ENCODE results near the gene TOGARAM2. TPM values are rescaled to one million over a fixed set of nuclear protein-coding genes. Genes with fewer than 3 reads are reported as not detected.

The TOGARAM2 gene
- total RNA-seq, 1 experiment from 2014 or later, result 0.75 TPM

DNA sequence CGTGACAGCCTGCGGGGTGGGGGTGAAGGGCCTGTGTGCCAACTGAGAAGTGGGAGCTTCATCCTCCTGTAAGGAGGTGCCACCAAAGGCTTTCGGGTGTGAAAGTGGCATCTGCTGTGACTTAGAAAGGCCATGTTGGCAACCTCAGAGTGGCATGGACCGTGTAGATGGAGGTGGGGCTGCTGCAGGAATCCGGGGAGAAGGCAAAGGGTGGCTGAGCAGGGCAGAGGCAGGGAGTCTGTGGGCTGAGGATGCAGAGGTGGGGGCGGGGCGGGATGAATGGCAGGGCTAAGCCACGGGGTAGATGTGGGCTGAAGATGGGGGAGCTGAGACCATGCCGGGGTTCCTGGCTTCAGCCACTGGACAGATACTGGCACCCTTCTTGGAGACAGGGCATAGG, 28.2 kb downstream of the TOGARAM2 start:
- no TSS peak for BruUV-seq (replicated peaks)
- H3K4me3 ChIP-seq (ENCODE audit: low read depth, low read length, poor library complexity, severe bottlenecking), result no peak overlapping the region
- CTCF ChIA-PET, result no interaction called here
- TF ChIP-seq EZH2 (IDR thresholded peaks at IDR 0.05; ENCODE audit: borderline replicate concordance, low read depth, low read length, poor library complexity, severe bottlenecking), result no peak
- no peak for TF ChIP-seq CTCF (conservative IDR thresholded peaks at IDR 0.05; ENCODE audit: low read depth, low read length)
- no peaks in the 10 kb centered on the region for H3K27me3 ChIP-seq (replicated peaks; ENCODE audit: insufficient read depth, low read depth, low read length, poor library complexity)
- H3K9me3 ChIP-seq (ENCODE audit: low read depth, low read length, poor library complexity, severe bottlenecking), result no peaks in the 10 kb centered on the region
- intact Hi-C loops (cut with micrococcal nuclease; ENCODE audit: unreplicated experiment), result no loop called here
- POLR2A ChIA-PET (ENCODE audit: low non-redundant PET), result no interaction called here
- H3K36me3 ChIP-seq (ENCODE audit: insufficient read depth, low read length, poor library complexity, severe bottlenecking), result no peaks in the 10 kb centered on the region
- peaks cover 9% of the 10 kb centered on the region for H3K4me1 ChIP-seq (ENCODE audit: insufficient read depth, low read length, poor library complexity, severe bottlenecking)
- no peak for DNase-seq (ENCODE audit: low spot score)
- no peak overlapping the region for H3K27ac ChIP-seq (ENCODE audit: low read depth, low read length, poor library complexity, severe bottlenecking)

DNA sequence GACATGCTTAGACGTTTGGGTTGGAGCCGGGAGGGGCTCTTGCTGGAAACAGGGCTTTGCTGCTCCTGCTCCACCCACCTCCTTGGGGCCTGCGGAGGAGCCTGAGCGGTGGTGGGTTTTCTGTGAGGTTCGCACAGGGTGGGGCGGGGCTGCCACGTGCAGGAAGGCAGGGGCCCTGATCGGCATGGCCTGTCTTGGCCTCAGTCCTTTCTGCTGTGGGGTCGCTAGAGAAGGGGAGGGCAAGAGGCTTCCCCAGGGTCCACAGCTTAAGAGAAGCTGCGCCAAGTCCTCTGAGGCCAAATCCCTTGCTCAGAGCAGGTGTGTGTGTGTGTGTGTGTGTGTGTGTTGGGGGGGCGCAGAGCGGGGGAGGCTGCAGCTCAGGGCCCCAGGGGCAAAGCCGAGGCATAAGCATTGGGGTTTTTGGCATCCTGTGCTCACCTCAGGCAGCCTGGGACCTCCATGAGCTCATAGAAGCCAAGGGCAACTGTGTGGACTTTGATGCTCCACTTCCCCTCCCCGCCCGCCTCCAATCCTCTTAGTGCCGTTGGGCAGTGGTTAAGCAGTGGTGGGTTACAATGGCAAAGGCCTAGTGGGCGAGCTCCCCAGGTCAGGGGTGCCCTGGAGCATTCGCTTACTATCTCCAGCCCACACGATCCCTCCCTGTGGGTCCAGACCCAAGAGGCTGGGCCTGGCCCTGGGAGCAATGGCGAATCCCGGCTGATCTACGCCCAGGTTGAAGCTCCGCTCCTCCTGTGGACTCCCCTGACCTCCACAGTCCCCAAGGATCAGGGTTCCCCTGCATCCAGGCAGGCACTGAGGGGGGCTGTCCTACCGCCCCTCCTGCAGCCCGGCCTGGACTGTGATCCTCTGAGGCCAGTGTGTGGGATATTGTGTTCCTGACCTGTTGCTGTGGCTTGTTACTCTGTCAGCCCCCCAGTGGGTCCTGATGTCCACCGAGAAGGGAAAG, 28.9 kb downstream of the TOGARAM2 start:
- H3K36me3 ChIP-seq (ENCODE audit: insufficient read depth, low read length, poor library complexity, severe bottlenecking), result no peaks in the 10 kb centered on the region
- intact Hi-C loops (cut with micrococcal nuclease; ENCODE audit: unreplicated experiment), result no loop called here
- no peaks in the 10 kb centered on the region for H3K9me3 ChIP-seq (ENCODE audit: low read depth, low read length, poor library complexity, severe bottlenecking)
- no peak for TF ChIP-seq EZH2 (IDR thresholded peaks at IDR 0.05; ENCODE audit: borderline replicate concordance, low read depth, low read length, poor library complexity, severe bottlenecking)
- no peaks in the 10 kb centered on the region for H3K27me3 ChIP-seq (replicated peaks; ENCODE audit: insufficient read depth, low read depth, low read length, poor library complexity)
- ChIA-PET CTCF (no interaction called here), POLR2A (ENCODE audit: low non-redundant PET) (no interaction called here)
- no peak overlapping the region for H3K4me3 ChIP-seq (ENCODE audit: low read depth, low read length, poor library complexity, severe bottlenecking)
- DNase-seq (ENCODE audit: low spot score), result no peak
- peaks cover 9% of the 10 kb centered on the region for H3K4me1 ChIP-seq (ENCODE audit: insufficient read depth, low read length, poor library complexity, severe bottlenecking)
- no TSS peak for BruUV-seq (replicated peaks)
- H3K27ac ChIP-seq (ENCODE audit: low read depth, low read length, poor library complexity, severe bottlenecking), result no peak overlapping the region

GRCh38 chr2:29010946-29011345, 29.8 kb downstream of the TOGARAM2 start:
- no peak for TF ChIP-seq EZH2 (IDR thresholded peaks at IDR 0.05; ENCODE audit: borderline replicate concordance, low read depth, low read length, poor library complexity, severe bottlenecking)
- TF ChIP-seq CTCF (conservative IDR thresholded peaks at IDR 0.05; ENCODE audit: low read depth, low read length), result no peak
- Histone ChIP-seq H3K36me3 (ENCODE audit: insufficient read depth, low read length, poor library complexity, severe bottlenecking) (no peaks in the 10 kb centered on the region), H3K27me3 (replicated peaks; ENCODE audit: insufficient read depth, low read depth, low read length, poor library complexity) (no peaks in the 10 kb centered on the region), H3K4me1 (ENCODE audit: insufficient read depth, low read length, poor library complexity, severe bottlenecking) (peaks cover 9% of the 10 kb centered on the region), H3K9me3 (ENCODE audit: low read depth, low read length, poor library complexity, severe bottlenecking) (no peaks in the 10 kb centered on the region), H3K4me3 (ENCODE audit: low read depth, low read length, poor library complexity, severe bottlenecking) (no peak overlapping the region), H3K27ac (ENCODE audit: low read depth, low read length, poor library complexity, severe bottlenecking) (no peak overlapping the region)
- intact Hi-C loops (cut with micrococcal nuclease; ENCODE audit: unreplicated experiment), result no loop called here
- DNase-seq (ENCODE audit: low spot score), result peak; percentile 60
- ChIA-PET CTCF (no interaction called here), POLR2A (ENCODE audit: low non-redundant PET) (interaction anchor here (0.5 kb wide), 1 partner anchor 86 kb away, joined by 3 read pairs; no protein-coding TSS in a partner anchor)
- no TSS peak for BruUV-seq (replicated peaks)

All from A673 (cell line).